Endodermal cell (in vitro differentiated cells): ENCODE results near the gene TRAPPC3. TPM values are rescaled to one million over a fixed set of nuclear protein-coding genes. Genes with fewer than 3 reads are reported as not detected.

Experiments
- DNase-seq: peaks from one replicate; pipeline ENCODE4 v3.0.0-alpha.2; 2017
- H3K27ac ChIP-seq: 2 replicates; pipeline ENCODE4 v1.5.1; 2013; ENCODE audit warnings: mild to moderate bottlenecking, low read depth, low read length, moderate library complexity
- H3K27me3 ChIP-seq: 2 replicates; pipeline ENCODE4 v1.6.1; 2013; ENCODE audit warnings: mild to moderate bottlenecking, low read length, moderate library complexity; ENCODE audit not compliant: insufficient read depth, control insufficient read depth, poor library complexity, severe bottlenecking
- H3K36me3 ChIP-seq: 2 replicates; pipeline ENCODE4 v1.7.0; 2013; ENCODE audit warnings: mild to moderate bottlenecking, low read length, moderate library complexity; ENCODE audit not compliant: control insufficient read depth, insufficient read depth
- H3K4me1 ChIP-seq: one replicate; pipeline ENCODE4 v1.7.0; 2013; ENCODE audit warnings: low read length; ENCODE audit not compliant: control insufficient read depth, insufficient read depth
- H3K4me3 ChIP-seq: 2 replicates; pipeline ENCODE4 v1.5.1; 2013; ENCODE audit warnings: mild to moderate bottlenecking, low read length, moderate library complexity
- H3K9ac ChIP-seq: 2 replicates; pipeline ENCODE4 v1.6.1; 2013; ENCODE audit warnings: mild to moderate bottlenecking, low read length, moderate library complexity; ENCODE audit not compliant: poor library complexity, severe bottlenecking; ENCODE audit errors: extremely low read depth
- H3K9me3 ChIP-seq: 2 replicates; pipeline ENCODE4 v1.6.1; 2013; ENCODE audit warnings: mild to moderate bottlenecking, low read length, moderate library complexity; ENCODE audit not compliant: control insufficient read depth
- H3K27ac Mint-ChIP-seq: 2 replicates; pipeline ENCODE4 v1.8.0; 2020; ENCODE audit warnings: mixed read lengths
- H3K27me3 Mint-ChIP-seq: 2 replicates; pipeline ENCODE4 v1.8.0; 2021; ENCODE audit warnings: mild to moderate bottlenecking, mixed read lengths; ENCODE audit not compliant: insufficient read depth
- H3K36me3 Mint-ChIP-seq: 2 replicates; pipeline ENCODE4 v1.8.0; 2020; ENCODE audit warnings: low read depth, mixed read lengths
- H3K4me1 Mint-ChIP-seq: 2 replicates; pipeline ENCODE4 v1.8.0; 2020; ENCODE audit warnings: mixed read lengths
- H3K4me3 Mint-ChIP-seq: 2 replicates; pipeline ENCODE4 v1.8.0; 2020; ENCODE audit warnings: mild to moderate bottlenecking, moderate library complexity, mixed read lengths
- H3K9me3 Mint-ChIP-seq: 2 replicates; pipeline ENCODE4 v1.8.0; 2020; ENCODE audit warnings: mild to moderate bottlenecking, mixed read lengths
- WGBS, 2 experiments: methylation state at CpG; one replicate each; pipeline versions ENCODE4 v1.1.5 to v1.1.7; 2013; ENCODE audit warnings: missing lambda C conversion rate in 2 of 2, mixed read lengths in 1 of 2; ENCODE audit not compliant: insufficient coverage in 1 of 2, insufficient read length in 1 of 2; 5-methylcytosine and 5-hydroxymethylcytosine counted together
- total RNA-seq, 2 donors: library from RNA; stranded (reverse); fragmentation: NEBNext Ultra II Directional in 1 of 2; extraction: Animal tissue kit (Norgen Biotek cat#: 25700) in 1 of 2; gene quantifications; 2 replicates in 1 of 2; 3 replicates in 1 of 2; pipeline ENCODE4 v1.2.1, GENCODE V29; 2021
- TF ChIP-seq, protein P1 (sequence below): fragments of 200-600 bp; sonication (generic); conservative IDR thresholded peaks from 2 replicates; pipeline ENCODE4 v1.5.0; 2021; ENCODE audit warnings: antibody characterized with exemption, mild to moderate bottlenecking

The TRAPPC3 gene
- total RNA-seq, 2 donors from 2014 or later, result 61.5 to 79.9 TPM

DNA sequence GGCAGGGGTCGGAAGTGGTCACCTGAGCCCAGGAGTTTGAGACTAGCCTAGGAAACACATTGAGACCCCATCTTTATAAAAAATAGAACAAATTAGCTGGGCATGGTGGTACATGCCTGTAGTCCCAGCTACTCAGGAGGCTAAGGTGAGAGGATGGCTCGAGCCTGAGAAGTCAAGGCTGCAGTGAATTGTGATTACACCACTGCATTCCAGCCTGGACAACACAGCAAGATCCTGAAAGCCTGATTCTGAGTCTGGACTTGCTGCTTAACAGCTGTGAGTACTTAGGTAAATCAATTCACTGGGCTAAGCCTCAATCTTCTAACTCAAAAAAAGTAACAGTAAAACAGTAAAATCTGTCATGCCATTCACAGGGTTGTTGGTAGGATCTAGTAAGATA, 4.9 kb downstream of the TRAPPC3 start:
- TF ChIP-seq, protein P1, sequence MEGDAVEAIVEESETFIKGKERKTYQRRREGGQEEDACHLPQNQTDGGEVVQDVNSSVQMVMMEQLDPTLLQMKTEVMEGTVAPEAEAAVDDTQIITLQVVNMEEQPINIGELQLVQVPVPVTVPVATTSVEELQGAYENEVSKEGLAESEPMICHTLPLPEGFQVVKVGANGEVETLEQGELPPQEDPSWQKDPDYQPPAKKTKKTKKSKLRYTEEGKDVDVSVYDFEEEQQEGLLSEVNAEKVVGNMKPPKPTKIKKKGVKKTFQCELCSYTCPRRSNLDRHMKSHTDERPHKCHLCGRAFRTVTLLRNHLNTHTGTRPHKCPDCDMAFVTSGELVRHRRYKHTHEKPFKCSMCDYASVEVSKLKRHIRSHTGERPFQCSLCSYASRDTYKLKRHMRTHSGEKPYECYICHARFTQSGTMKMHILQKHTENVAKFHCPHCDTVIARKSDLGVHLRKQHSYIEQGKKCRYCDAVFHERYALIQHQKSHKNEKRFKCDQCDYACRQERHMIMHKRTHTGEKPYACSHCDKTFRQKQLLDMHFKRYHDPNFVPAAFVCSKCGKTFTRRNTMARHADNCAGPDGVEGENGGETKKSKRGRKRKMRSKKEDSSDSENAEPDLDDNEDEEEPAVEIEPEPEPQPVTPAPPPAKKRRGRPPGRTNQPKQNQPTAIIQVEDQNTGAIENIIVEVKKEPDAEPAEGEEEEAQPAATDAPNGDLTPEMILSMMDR, result no peak
- Histone ChIP-seq H3K27ac (no peak overlapping the region), H3K4me3 (no peak overlapping the region), H3K9me3 (peaks cover 8% of the 10 kb centered on the region), H3K27me3 (no peaks in the 10 kb centered on the region), H3K36me3 (peaks cover 15% of the 10 kb centered on the region), H3K9ac (no peak overlapping the region), H3K4me1 (no peaks in the 10 kb centered on the region)
- no peak for DNase-seq
- H3K4me3 Mint-ChIP-seq, result no peak overlapping the region
- no peaks in the 10 kb centered on the region for H3K27me3 Mint-ChIP-seq
- H3K27ac Mint-ChIP-seq, result no peak overlapping the region
- 90 to 93% methylated on average over 2 of the region's 2 CpGs for whole genome bisulfite sequencing, 2 experiments
- H3K9me3 Mint-ChIP-seq, result peaks cover 2% of the 10 kb centered on the region
- peaks cover 38% of the 10 kb centered on the region for H3K36me3 Mint-ChIP-seq
- no peaks in the 10 kb centered on the region for H3K4me1 Mint-ChIP-seq

DNA sequence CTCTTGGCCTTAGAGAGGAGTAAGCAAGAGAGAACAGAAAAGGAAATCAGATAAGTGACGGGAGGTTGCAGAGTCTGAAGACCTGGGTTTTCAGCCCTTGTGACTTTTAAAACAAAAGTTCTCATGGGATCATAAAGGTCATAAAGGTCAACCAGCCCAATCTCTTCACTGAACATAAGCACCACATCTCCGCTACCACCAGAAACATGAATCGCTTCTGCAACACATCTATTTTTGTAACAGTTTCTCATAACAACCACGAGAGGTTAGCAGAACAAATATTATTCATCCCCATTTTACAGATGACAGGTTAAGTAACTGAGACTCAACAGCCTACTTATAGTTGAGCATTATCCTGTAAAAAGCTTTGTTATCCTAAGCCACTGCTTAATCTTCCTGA, 5.9 kb downstream of the TRAPPC3 start:
- H3K4me3 ChIP-seq, result no peak overlapping the region
- no peak overlapping the region for H3K4me3 Mint-ChIP-seq
- no peaks in the 10 kb centered on the region for H3K27me3 Mint-ChIP-seq
- H3K4me1 ChIP-seq, result no peaks in the 10 kb centered on the region
- no peaks in the 10 kb centered on the region for H3K27me3 ChIP-seq
- no peak overlapping the region for H3K27ac ChIP-seq
- 95 to 97% methylated on average over 4 of the region's 4 CpGs for WGBS, 2 experiments
- peaks cover 2% of the 10 kb centered on the region for H3K9me3 Mint-ChIP-seq
- peaks cover 8% of the 10 kb centered on the region for H3K9me3 ChIP-seq
- no peak overlapping the region for H3K27ac Mint-ChIP-seq
- no peak overlapping the region for H3K9ac ChIP-seq
- TF ChIP-seq, protein P1, result no peak
- H3K4me1 Mint-ChIP-seq, result no peaks in the 10 kb centered on the region
- peaks cover 38% of the 10 kb centered on the region for H3K36me3 Mint-ChIP-seq
- H3K36me3 ChIP-seq, result peaks cover 17% of the 10 kb centered on the region
- no peak for DNase-seq

DNA sequence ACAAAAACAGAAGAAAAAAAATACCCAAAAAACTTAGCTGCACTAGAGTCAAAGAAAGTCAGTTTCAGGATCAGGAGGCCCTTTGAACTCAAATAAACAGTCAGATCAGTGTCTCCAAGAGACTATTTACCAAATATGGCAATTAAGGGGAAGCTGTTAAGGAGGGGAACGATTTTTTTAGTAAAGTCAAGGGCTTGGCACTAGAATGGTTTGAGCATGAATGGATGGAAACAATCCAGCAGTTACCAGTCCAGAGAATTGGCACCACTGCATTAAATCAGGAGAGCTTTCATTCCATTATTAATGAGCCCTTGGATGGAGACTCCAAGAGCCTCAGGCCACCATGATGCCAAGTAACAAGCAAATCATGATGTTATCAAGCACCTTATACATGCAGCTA, 7.2 kb downstream of the TRAPPC3 start:
- Histone ChIP-seq H3K4me1 (no peaks in the 10 kb centered on the region), H3K27ac (no peak overlapping the region), H3K9me3 (peaks cover 8% of the 10 kb centered on the region), H3K36me3 (peaks cover 30% of the 10 kb centered on the region), H3K4me3 (no peak overlapping the region), H3K9ac (no peak overlapping the region), H3K27me3 (no peaks in the 10 kb centered on the region)
- 90 to 91% methylated on average over 1 of the region's 1 CpG for WGBS, 2 experiments
- H3K27ac Mint-ChIP-seq, result no peak overlapping the region
- TF ChIP-seq, protein P1, result no peak
- peaks cover 2% of the 10 kb centered on the region for H3K9me3 Mint-ChIP-seq
- no peak overlapping the region for H3K4me3 Mint-ChIP-seq
- H3K27me3 Mint-ChIP-seq, result no peaks in the 10 kb centered on the region
- H3K36me3 Mint-ChIP-seq, result peaks cover 38% of the 10 kb centered on the region
- no peaks in the 10 kb centered on the region for H3K4me1 Mint-ChIP-seq
- no peak for DNase-seq
